SK-N-DZ (cell line): ENCODE results near the gene LONRF2.
A peak's percentile ranks its signal among the peaks of the same experiment; 100 is the strongest.

Experiments
- DNase-seq: peaks from one replicate; pipeline ENCODE4 v3.0.0-alpha.2; 2015; ENCODE audit warnings: low spot score

LONRF2 gene

DNA sequence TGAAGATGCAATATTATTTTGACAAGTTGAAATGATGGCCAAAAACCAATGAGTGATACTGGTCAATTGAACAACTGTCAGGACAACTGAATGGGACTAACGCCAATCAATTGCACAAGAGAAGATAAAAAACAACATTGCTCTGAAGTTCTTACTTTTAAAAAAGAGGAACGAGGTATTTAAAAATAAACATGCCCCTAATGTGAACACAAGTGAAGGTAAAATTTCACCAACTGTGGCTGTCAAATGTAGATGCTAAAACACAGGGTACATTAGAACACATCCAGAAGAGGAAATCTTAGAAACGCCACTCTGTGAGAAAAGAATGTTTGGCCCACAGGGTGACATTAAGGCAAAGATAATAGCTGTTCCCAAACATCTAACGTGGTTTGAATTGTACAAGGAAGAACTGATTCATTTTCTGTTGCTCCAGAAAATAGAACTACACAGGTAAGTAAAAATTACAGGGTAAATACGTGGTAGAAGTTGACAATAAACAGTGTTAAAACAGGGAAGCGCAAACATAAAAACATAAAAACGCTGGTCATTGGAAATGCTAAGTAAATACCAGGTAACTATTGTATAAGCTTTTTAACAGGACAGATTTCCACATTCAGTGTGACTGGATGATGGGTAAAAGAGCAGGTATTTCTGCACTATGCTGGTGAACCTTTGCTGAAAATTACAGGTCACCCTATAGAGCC is 20.3 kb downstream of the LONRF2 start:
- DNase-seq = no peak

DNA sequence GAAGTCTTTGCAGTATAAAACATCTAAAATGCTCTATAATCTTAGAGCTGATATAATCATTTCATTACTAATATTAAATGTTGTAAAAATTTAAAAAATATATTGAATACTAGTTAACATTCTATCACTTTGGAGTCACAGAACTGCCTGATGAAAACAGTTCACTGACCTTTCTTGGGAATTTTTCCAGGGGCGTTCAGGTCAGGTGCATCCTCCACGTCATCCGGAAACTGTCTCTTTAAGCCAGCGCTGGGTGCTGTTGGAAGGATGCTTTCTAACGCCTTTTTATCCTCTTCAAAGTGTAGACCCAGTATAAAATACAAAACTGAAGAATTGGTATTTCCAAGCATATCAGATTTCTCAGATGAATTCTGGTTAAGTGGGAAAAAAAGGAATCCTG is 22.8 kb downstream of the LONRF2 start:
- no peak for DNase-seq

DNA sequence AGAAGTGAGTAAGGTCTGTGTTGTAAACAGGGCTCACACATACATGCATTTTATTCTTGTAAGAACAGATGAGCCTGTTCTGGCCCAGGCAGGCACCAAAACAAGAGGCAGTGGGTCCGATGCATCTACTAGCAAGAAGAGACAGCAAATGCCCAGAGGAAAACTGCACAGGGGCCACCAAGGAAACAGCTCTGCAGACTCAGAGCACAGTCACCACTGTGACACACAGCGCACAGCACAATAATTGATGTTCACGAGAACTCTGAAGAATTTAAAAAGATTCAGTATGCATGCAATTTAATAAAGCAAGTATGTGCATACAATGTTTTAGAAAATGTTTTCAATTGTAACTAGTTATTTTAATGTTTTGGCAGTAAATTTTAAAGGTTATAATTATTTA is 24.8 kb downstream of the LONRF2 start:
- DNase-seq = no peak

DNA sequence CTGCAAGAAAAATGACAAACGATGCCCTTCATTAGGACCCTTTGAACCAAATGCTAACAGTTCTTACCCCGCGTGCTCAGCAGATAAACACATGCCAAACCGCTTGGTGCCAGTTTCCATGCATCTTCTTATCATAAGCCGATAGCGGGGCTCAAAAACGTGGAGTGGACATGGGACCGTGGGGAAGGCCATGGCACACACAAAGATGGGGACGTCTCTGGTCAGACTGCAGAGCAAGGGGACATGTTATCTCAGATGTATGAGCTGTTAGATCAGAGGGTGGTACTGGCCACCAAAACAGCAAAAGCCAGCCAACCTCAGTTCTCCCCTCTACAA is 28.2 kb downstream of the LONRF2 start:
- no peak for DNase-seq

DNA sequence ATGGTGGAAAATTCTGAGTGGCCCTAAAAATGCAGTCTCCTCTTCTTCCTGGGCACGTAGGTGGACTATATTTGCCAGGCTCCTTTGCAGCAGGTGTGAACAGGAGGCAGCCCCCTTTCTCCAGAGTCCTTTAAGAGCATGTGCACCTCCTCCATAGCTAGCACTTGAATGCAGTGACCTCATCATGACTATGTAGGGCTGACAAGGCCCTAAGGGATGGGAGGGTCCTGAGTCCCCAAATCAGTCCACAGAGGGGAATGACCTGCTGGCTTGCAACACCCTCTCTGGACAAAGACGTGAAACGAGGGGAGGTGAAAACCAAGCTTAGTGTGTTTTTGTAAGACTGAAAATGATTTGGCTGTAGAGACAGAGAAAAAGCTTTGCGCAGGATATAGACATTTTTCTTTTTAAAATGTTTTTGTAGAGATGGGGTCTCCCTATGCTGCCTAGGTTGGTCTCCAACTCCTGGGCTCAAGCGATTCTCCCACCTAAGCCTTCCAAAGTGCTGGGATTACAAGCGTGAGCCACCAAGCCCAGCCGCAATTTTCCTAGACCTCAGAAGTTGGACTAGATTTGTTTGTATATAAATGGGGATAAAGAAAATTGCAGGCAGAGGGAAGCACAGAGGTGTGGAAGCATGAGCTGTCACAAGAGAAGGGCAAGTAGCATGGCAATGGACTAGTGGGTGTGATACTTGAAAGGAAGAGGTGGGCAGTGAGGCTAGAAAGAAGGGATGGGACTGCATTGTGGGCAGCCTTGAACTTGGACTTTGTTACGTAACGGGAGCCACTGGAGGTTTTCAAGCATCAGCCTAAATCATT is 28.8 kb downstream of the LONRF2 start:
- DNase-seq = no peak

DNA sequence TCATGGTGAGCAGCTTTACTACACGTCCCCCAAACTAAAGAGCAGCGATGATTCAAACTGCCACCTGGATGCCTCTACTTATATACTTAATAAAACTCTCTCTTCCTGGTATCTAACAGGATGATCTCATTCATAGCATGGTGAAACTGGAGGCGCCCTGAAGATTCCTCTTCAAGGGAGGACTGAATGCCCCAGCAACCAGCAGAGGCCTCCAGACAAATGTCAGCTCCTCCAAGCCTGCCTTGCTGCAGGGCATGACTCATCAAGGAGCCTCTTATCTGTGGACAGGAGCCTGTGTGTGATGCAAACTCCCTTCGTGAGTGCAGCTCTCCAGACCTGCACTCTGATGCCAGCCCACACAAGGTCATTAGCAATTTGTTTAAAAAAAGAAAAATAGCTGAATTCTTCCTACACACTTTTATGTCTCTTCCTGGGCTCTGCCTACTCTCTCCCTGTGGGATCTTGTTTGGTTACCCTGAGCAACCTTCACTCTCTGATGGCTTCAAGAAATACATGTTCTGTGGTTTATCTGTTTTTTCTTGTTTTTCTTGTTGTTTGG is 30.2 kb downstream of the LONRF2 start:
- peak; percentile 54 for DNase-seq

DNA sequence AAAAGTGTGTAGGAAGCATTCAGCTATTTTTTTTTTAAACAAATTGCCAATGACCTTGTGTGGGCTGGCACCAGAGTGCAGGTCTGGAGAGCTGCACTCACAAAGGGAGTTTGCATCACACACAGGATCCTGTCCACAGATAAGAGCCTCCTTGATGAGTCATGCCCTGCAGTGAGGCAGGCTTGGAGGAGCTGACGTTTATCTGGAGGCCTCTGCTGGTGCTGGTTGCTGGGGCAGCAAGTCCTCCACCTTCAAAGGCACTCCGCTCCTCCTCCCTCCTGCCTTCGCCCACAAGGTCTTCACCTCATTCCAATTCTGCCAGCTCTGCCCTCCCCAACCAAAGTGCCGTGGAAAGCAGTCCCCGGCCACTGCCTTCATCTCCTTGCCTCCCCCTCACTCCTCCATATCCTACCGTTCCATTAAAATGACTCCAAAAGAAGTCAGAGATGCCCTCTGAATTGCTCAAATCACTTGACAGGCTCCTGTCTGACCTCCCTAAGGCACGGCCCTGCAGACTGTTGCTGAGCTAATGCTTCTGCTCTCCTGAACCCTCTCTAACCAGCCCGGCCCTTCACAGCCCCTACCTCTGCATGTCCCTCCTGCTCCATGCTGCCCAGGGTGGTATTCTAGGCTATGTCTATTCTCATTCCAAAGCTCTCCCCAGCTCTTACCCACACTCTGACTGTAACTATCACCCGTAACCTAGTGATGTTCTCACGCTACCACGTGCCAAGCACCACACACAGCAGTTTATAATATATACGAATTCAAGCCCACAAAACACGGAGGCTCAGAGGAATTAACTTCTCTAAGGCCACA is 30.9 kb downstream of the LONRF2 start:
- DNase-seq = peak; percentile 77

DNA sequence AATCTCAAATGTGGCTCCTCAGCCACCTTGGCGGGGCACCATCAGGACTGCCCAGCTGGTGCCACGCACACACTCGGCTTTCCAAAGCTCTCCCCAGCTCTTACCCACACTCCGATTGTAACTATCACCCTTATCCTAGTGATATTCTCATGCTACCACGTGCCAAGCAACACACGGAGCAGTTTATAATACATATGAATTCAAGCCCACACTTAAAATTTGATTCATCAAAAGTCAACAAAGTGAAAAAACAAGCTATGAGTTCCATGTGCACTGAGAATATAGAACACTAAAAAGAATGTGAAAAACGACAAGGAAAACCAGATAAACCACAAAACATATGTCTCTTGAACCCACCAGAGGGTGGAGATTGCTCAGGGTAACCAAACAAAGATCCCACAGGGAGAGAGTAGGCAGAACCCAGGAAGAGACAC is 31.6 kb downstream of the LONRF2 start:
- no peak for DNase-seq

DNA sequence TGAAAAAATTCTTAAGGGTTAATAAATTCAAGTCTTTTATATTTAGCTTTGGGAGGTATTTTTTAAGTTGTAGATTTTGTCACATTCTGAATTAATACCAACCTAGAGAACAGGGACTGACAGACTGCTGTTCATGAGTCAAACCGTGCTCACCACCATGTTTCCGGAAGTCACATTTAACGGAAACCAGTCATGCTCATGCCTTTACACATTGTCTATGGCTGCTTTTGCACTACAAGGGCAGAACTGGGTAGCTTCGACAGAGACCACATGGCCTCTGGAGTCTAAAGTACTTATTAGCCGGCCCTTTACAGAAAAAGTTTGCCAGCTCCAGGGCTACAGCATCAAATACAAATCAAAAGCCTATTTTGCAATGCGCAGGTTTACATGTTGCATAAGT is 33.3 kb downstream of the LONRF2 start:
- DNase-seq = no peak

DNA sequence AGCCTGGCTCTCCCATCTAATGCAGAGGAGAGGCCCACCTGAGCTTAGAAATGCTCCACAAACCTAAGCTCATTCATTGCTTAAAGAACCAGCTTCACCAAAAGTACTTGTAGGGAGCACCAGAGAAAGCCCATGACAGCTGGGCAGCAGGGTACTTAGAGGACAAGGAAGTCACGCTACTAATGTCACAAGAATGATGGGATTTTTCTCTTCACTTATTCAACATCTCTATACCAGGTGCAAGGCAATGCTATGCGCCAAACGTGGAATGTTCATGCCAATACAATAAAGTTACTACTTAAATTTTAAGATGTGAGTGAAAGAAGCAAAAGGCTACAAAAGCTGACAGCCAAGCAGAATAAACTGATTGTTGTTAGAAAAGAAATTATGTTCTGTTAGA is 36.0 kb downstream of the LONRF2 start:
- DNase-seq = no peak

DNA sequence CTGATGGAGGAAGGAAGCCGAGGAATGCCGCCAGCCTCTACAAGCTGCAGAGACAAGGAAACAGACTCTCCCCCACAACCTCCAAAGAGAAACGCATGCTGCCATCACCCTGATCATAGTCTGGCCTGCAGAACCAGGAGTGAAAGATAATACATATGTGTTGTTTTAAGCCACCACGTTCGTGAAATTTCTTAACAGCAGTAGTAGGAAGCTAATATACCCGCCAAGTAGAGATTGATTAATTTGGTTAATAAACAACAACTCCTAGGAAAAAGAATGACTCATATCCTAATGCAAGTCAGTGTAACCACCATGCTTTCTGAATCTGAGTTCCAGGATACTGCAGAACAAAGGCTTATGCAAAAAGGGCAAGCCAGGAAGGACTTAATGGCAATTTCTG is 36.6 kb downstream of the LONRF2 start:
- DNase-seq = no peak

DNA sequence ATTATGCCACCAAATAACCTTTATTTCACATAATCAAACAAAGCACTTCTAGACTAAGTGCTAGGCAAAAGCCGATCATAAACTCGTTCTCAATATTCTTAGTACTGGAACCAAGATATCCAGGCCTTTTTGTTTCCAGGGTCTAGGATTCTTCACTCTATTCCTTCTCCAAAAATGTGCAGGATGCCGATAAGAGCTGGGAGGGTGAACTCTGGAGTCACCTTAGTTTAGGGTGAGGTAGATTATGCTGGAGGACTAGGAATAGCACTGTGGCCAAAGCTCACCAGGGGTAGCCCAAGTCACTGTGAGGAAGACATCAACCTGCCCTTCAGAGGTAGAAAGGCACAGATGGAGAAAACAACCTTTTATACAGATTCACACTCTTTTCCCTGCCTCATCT is 37.3 kb downstream of the LONRF2 start:
- DNase-seq = no peak

DNA sequence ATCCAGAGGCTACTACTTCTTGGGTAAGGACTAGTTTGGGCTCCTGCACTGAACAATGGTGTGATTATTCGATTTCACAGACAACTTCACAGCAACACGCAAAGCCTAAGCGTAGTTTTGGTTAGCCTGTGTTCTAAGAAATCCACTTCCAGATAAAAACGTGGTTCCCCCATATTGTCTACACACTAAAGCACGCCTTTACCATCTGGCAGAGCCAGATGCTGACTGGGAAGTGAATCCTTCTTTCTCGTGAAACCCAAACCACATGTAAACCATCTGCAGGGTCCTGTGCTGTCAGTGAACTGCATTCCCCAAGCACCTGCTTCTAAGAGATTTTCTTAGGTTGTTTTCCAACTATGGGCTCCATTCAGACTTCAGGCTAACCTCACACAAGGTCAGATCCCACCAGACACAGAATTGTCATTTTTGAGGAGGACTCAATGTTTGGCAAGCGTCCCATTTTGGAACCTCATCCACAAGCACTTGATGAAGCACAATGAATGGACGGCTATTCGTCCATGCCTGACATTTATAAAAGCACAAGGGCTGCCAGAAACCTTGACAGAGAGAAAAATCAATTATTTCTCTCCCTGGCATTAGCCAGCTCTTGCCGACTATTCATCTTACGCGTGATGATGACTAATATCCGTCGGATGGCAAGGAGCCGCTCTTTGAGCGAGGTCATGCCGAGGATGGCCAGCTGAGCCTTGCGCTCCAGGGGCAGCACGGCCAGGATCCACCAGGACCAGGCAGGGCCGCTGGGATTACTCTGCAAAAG is 38.4 kb downstream of the LONRF2 start:
- no peak for DNase-seq

DNA sequence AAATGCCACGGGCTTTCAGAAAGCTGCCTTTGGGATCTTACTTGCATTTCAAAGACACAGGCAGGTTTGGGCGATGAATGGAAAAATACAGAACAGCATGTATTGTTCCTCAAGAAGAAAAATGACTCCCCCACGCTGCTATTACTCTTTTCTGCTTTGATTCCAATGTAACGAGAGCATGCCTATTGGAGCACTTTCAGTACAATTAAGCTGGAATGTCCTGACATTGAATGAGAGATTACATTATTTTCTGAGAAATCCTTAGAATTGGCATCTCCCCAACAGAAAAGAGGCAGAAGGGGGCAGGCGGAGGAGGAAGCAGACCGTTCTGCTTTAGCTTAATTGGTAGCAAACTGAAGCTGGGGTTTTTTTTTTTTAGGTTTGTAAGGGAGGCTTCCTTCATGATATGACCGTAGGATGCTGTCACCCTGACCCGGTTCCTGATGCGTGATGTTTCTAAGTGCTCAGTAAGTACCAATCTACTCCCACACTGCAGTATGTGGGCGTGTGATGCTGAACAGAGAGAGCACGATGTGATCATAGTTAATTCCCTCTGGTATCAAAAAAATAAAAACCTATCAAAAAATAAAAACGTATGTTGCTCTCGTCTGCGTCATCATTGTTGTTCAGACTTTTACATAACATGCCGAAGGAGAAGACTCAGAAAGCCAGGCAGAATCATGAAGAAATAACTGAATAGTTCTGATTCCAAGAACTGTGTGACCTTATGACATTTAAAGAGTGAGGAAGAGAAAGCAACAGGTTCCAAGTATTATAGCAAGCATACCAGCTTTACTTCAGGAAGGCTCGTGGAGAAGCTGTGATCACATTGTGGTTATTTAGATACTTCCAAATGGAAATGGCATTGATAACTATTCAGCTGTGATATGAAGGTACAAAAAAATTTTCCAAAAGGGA is 40.5 kb downstream of the LONRF2 start:
- no peak for DNase-seq

DNA sequence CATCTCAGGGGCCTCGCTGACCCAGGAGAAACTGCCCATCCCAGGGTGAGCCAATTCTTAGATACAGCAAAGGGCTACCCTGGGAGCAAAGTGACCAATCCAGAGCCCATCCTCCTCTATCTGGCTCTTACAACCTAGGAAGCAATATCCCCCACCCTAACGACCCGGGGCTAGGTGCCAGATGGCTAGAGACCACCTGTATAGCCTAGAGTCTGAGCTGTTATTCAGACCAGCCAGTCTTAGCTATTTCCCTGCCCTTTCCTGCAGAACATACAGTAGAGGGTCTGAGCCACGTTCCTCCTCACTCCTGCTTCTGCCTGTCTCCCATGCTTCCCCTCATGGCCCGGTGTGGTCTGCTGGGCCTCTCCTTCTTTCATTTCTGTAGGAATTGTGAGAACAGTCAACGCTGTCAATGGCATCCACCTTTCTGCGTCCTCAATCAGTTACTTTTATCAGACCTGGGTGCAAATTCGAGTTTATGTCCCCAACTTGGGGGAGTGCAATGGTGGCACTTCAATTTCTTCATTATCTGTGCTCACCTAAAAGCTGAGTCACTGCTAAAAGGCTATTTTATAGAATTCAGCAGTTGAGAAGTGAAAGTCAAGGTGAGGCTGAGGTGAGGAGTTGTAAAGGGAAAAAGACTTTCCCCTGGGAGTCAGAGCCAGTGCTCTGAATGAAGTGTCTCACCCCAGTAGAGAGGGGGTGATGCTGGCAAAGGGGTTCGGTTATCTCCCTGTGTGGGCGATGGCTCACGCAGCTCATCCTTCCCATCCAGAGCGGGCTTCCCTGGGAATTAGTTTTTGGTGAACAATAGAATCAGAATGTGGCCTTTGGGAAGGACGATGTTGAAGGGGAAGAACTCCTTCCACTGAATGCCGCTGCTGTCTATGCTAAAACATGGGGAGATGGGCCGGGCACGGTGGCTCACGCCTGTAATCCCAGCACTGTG is 42.4 kb downstream of the LONRF2 start:
- no peak for DNase-seq

DNA sequence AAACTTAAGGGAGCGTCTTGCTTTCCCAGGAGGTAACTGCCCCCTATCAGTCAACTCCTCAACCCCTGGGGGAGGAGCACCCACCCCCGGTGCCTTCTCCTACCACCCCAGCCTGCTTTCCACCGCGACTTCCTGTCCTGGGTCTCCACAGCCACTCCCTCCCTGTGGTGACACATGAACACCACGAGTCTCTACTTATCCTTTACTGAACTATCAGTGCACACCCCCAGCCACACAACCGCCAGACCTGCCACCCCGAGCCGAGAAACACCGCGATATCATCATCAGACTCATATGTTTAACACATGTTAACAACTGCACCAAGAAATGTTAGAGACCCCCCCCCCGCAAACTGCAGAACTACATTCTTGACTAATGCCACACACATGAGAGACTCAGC is 43.3 kb downstream of the LONRF2 start:
- DNase-seq = no peak

DNA sequence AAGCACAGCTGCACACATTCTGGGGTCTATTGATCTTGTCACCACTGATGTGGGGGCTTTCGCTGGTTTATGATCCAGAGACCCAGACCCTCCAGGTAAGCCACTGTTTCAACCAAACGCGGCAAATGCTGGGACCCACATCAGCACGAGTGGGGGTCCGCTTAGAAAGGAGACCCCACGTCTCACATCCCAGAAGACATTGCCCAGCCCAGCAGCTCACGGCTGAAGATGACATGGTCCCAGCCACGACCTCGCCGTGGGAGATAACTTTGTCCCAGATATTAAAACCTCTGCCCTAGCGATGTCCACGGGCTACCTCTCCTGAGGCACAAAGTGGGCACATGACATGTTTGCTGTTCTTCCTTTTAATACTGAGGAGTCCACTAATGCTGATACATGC is 43.8 kb downstream of the LONRF2 start:
- no peak for DNase-seq

DNA sequence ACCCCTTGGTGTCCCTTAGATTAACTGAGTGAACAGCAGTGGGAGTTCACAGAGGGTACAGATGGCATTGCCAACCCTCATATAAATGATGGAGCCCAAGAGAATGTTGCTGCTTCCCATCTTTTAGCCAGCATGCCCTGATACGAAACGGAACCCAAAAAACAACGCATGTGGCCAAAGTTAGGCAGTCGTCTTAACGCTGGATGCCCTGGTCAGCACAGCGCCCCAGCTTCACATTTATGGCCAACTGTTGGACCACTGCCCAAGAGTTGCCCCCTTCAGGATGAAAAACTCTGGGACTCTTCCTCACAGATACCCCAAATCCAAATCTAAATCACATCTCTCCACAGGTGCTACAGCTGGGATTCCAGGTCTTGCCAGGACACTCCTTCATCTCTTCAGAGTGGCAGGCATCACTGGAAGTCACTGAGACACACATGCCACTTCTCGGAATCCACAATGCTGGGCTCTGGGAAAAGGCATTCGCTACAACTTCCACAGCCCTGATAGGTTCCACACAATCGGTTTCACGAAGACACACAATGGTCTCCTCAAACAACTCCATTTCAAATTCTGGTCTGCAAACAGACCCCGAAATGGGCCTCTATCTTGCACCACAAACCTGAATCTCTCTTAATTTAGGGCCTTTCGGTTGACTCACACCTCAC is 44.6 kb downstream of the LONRF2 start:
- DNase-seq = no peak

DNA sequence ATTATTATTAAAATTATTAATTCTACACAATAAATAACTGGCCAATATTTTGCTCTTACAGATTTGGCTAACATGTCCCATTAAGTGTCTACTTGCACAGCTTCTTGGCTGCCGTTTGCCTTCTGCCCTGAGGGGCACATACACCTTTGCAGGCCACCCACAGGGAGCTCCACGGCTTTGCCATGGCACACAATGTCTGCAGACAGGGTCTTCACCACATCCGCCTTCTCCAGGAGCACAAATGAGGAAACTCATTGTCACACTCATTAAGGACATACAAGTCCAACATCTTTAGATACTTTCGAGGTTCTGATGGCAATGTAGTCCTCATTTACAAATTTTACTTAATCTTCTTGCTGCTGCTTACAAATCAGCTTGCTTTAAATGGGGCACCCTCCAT is 45.6 kb downstream of the LONRF2 start:
- no peak for DNase-seq
